ENCODE data around the gene OBSCN. TPM values are rescaled to one million over a fixed set of nuclear protein-coding genes. Genes with fewer than 3 reads are reported as not detected.

Gene OBSCN
- total and polyA plus RNA-seq, 2 of the 13 experiments (the other 11 are each of a cell fraction or from before 2014, with no cell fraction given), result 0.20 TPM

- POLR2A ChIA-PET, result interaction anchor here (1.3 to 1.6 kb wide), 3 partner anchors 9 to 13 kb away, joined by 3 to 6 read pairs (median 5); partner anchors contain the start of gene TRIM11
- in situ Hi-C loops (cut with HindIII; ENCODE audit: extremely low pct_ligation_motif_present, low pct_unique_long_range_greater_than_20kb), result no loop called here
- DNase-seq (ENCODE audit: low spot score), result no peak
Measured at GRCh38 chr1:228393811-228394570, 186.1 kb downstream of the OBSCN start.

More at GRCh38 chr1:228393811-228394570, 186.1 kb downstream of the OBSCN start:
- no peak overlapping the region for H3K27ac ChIP-seq (ENCODE audit: extremely low read length, insufficient read depth, low read length)
- no peak for TF ChIP-seq RFX5 (IDR thresholded peaks at IDR 0.05; ENCODE audit: low read depth, low read length)
- TF ChIP-seq, protein P1, sequence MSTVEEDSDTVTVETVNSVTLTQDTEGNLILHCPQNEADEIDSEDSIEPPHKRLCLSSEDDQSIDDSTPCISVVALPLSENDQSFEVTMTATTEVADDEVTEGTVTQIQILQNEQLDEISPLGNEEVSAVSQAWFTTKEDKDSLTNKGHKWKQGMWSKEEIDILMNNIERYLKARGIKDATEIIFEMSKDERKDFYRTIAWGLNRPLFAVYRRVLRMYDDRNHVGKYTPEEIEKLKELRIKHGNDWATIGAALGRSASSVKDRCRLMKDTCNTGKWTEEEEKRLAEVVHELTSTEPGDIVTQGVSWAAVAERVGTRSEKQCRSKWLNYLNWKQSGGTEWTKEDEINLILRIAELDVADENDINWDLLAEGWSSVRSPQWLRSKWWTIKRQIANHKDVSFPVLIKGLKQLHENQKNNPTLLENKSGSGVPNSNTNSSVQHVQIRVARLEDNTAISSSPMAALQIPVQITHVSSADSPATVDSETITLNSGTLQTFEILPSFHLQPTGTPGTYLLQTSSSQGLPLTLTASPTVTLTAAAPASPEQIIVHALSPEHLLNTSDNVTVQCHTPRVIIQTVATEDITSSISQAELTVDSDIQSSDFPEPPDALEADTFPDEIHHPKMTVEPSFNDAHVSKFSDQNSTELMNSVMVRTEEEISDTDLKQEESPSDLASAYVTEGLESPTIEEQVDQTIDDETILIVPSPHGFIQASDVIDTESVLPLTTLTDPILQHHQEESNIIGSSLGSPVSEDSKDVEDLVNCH (CRISPR knock-in tag; IDR thresholded peaks at IDR 0.05), result no peak
- TF ChIP-seq GABPA (IDR thresholded peaks at IDR 0.05; ENCODE audit: low read depth, low read length), result no peak
- no peak for TF ChIP-seq GABPA (CRISPR knock-in tag; IDR thresholded peaks at IDR 0.05; ENCODE audit: low read depth)
- TF ChIP-seq, protein P2, sequence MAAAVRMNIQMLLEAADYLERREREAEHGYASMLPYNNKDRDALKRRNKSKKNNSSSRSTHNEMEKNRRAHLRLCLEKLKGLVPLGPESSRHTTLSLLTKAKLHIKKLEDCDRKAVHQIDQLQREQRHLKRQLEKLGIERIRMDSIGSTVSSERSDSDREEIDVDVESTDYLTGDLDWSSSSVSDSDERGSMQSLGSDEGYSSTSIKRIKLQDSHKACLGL (CRISPR knock-in tag; IDR thresholded peaks at IDR 0.05), result no peak
- no peak for TF ChIP-seq ZNF879 (CRISPR knock-in tag; IDR thresholded peaks at IDR 0.05)
- TF ChIP-seq, protein P3, sequence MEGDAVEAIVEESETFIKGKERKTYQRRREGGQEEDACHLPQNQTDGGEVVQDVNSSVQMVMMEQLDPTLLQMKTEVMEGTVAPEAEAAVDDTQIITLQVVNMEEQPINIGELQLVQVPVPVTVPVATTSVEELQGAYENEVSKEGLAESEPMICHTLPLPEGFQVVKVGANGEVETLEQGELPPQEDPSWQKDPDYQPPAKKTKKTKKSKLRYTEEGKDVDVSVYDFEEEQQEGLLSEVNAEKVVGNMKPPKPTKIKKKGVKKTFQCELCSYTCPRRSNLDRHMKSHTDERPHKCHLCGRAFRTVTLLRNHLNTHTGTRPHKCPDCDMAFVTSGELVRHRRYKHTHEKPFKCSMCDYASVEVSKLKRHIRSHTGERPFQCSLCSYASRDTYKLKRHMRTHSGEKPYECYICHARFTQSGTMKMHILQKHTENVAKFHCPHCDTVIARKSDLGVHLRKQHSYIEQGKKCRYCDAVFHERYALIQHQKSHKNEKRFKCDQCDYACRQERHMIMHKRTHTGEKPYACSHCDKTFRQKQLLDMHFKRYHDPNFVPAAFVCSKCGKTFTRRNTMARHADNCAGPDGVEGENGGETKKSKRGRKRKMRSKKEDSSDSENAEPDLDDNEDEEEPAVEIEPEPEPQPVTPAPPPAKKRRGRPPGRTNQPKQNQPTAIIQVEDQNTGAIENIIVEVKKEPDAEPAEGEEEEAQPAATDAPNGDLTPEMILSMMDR (CRISPR knock-in tag; IDR thresholded peaks at IDR 0.05), result no peak
- no peak overlapping the region for H3K4me3 ChIP-seq (replicated peaks in 1 of 3; ENCODE audit: insufficient read depth in 1 of 3, low read depth in 2 of 3, low read length in 3 of 3)
- peaks cover 16 to 45% of the 10 kb centered on the region in 2 experiments for H3K36me3 ChIP-seq (replicated peaks in 1 of 2; ENCODE audit: control insufficient read depth in 1 of 2, insufficient read depth in 2 of 2, low read length in 2 of 2)
- FAIRE-seq (no peak), ATAC-seq (no peak)
- no TSS peak for BruUV-seq (replicated peaks)
- no peak overlapping the region for H2AFZ ChIP-seq (ENCODE audit: low read length)
- H3K9me3 ChIP-seq (ENCODE audit: low read length), result no peaks in the 10 kb centered on the region
- H3K79me2 ChIP-seq (ENCODE audit: insufficient read depth, low read length), result no peaks in the 10 kb centered on the region
- intact Hi-C loops (cut with micrococcal nuclease; ENCODE audit: unreplicated experiment), result no loop called here
- no peak overlapping the region for H3K9ac ChIP-seq (ENCODE audit: insufficient read depth, low read depth, low read length)
- CTCF ChIA-PET (ENCODE audit: low intra/inter-chr PET ratio, low total read pairs), result no interaction called here
- H3K4me1 ChIP-seq (ENCODE audit: insufficient read depth, low read length), result peaks cover 9% of the 10 kb centered on the region
- H3K27me3 ChIP-seq (ENCODE audit: control insufficient read depth in 1 of 2, insufficient read depth in 2 of 2, low read length in 2 of 2), result no peaks in the 10 kb centered on the region
- 95% methylated on average over 5 of the region's 9 CpGs for WGBS (ENCODE audit: low lambda C conversion rate)
- H3K4me2 ChIP-seq (ENCODE audit: low read depth, low read length), result no peak overlapping the region
- H4K20me1 ChIP-seq (ENCODE audit: insufficient read depth, low read length), result no peaks in the 10 kb centered on the region
